22Rv1 (cell line): Measurements from ENCODE around the gene NINL.
"Not testable (repeated sequence)": the region's sequence is repeated elsewhere in the genome, so short reads cannot be mapped to it uniquely, and the experiment has no call there.

ENCODE experiments used
- ZFX ChIP-seq: fragments of 450-650 bp; IDR thresholded peaks from 2 replicates; pipeline ENCODE4 v1.6.1; 2017; ENCODE audit warnings: antibody characterized with exemption, borderline replicate concordance
- TF ChIP-seq, protein P1 (sequence below): fragments of 450-650 bp; IDR thresholded peaks from 2 replicates; pipeline ENCODE4 v1.5.1; 2017; ENCODE audit warnings: mild to moderate bottlenecking

DNA sequence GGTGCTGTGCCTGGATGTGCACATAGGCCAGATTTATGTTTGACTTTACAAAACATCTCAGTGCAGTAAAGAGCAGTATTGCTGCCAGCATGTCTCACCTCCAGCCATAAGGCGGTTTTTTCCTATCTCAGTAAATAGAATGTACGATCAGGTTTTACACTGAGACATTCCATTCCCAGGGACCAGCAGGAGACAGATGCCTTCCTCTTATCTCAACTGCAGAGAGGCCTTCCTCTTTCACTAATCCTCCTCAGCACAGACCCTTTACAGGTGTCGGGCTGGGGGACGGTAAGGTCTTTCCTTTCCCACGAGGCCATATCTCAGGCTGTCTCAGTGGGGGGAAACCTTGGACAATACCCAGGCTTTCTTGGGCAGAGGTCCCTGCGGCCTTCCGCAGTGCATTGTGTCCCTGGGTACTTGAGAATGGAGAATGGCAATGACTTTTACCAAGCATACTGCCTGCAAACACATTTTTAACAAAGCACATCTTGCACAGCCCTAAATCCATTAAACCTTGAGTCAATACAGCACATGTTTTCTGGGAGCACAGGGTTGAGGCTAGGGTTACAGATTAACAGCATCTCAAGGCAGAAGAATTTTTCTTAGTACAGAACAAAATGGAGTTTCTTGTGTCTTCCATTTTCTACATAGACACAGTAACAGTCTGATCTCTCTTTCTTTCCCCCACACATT, 34.5 kb downstream of the NINL start:
- not testable (repeated sequence) for TF ChIP-seq ZFX
- TF ChIP-seq, protein P1, sequence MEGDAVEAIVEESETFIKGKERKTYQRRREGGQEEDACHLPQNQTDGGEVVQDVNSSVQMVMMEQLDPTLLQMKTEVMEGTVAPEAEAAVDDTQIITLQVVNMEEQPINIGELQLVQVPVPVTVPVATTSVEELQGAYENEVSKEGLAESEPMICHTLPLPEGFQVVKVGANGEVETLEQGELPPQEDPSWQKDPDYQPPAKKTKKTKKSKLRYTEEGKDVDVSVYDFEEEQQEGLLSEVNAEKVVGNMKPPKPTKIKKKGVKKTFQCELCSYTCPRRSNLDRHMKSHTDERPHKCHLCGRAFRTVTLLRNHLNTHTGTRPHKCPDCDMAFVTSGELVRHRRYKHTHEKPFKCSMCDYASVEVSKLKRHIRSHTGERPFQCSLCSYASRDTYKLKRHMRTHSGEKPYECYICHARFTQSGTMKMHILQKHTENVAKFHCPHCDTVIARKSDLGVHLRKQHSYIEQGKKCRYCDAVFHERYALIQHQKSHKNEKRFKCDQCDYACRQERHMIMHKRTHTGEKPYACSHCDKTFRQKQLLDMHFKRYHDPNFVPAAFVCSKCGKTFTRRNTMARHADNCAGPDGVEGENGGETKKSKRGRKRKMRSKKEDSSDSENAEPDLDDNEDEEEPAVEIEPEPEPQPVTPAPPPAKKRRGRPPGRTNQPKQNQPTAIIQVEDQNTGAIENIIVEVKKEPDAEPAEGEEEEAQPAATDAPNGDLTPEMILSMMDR: not testable (repeated sequence)
